ENCODE results near the gene NUP188.

NUP188 gene

GRCh38 chr9:128913995-128914772 lies 33.3 kb upstream of the NUP188 start:
- no peak for DNase-seq

- no peak for DNase-seq
These were observed 31.3 kb upstream of the NUP188 start for GRCh38 chr9:128916204-128916603.

- no peak for DNase-seq
These were observed 30.8 kb upstream of the NUP188 start for GRCh38 chr9:128916745-128917144.

- DNase-seq: no peak
These were observed 30.2 kb upstream of the NUP188 start for GRCh38 chr9:128917151-128917849.

GRCh38 chr9:128918921-128919320 lies 28.6 kb upstream of the NUP188 start:
- no peak for DNase-seq

- DNase-seq: no peak
These were observed 28.0 kb upstream of the NUP188 start for GRCh38 chr9:128919402-128920089.

GRCh38 chr9:128920381-128921058 lies 27.0 kb upstream of the NUP188 start, which contains the start of gene PHYHD1:
Gene PHYHD1 (plus strand): TSS chr9:128920982. CDS start chr9:128922324, 1,342 bp downstream.
- DNase-seq: no peak

- no peak for DNase-seq
These were observed 25.4 kb upstream of the NUP188 start for GRCh38 chr9:128921881-128922763.

GRCh38 chr9:128923493-128923883 lies 24.0 kb upstream of the NUP188 start:
- no peak for DNase-seq

GRCh38 chr9:128927731-128928411 lies 19.6 kb upstream of the NUP188 start:
- DNase-seq: peak in 3 of 4 experiments; percentile 17 to 23 (median 18)

GRCh38 chr9:128928624-128929023 lies 18.9 kb upstream of the NUP188 start:
- no peak for DNase-seq

GRCh38 chr9:128929560-128929959 lies 17.9 kb upstream of the NUP188 start:
- DNase-seq: no peak

GRCh38 chr9:128933731-128934130 lies 13.8 kb upstream of the NUP188 start:
- DNase-seq: no peak

- DNase-seq: no peak
These were observed 11.2 kb upstream of the NUP188 start for GRCh38 chr9:128936171-128936865.

- DNase-seq: no peak
These were observed 10.0 kb upstream of the NUP188 start for GRCh38 chr9:128937310-128938165.

- DNase-seq: no peak
These were observed 7.1 kb upstream of the NUP188 start for GRCh38 chr9:128940271-128940921.

GRCh38 chr9:128940946-128941755 lies 6.3 kb upstream of the NUP188 start:
- DNase-seq: no peak
